HG03095 (cell line): ENCODE measurements around the gene TXLNB.
"Not testable (repeated sequence)": the region's sequence is repeated elsewhere in the genome, so short reads cannot be mapped to it uniquely, and the experiment has no call there.

ENCODE experiments used
- ATAC-seq: cut with Tn5 transposase; IDR thresholded peaks from one replicate; pipeline ENCODE4 v1.9.1; 2021; ENCODE audit warnings: moderate library complexity; ENCODE audit not compliant: unreplicated experiment

TXLNB gene

GRCh38 chr6:139240161-139241010 is 51.4 kb downstream of the TXLNB start:
- ATAC-seq, result no peak

GRCh38 chr6:139239064-139239463 is 52.7 kb downstream of the TXLNB start:
- ATAC-seq, result no peak

- no peak for ATAC-seq
Observed at GRCh38 chr6:139236105-139236504, 55.7 kb downstream of the TXLNB start.

DNA sequence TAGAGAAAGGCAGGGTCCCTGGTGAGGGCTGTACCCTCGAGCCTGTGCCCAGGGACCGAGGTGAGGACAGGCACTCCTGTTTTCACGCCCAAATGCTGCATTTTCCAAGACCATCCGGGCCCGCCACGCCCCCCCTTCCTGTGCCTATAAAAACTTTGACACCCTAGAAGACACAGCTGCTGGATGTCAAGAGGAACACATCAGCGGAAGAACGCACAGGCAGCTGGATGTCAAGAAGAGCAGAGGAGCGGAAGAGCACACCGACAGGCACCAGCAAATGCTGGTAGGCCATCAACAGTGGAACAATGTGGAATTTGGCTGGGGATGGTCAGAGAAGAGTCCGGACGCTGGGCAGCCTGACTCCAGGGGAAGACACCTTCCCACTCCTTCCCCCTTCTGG is 56.1 kb downstream of the TXLNB start:
- no peak for ATAC-seq

- not testable (repeated sequence) for ATAC-seq
Observed at GRCh38 chr6:139234193-139234592, 57.6 kb downstream of the TXLNB start.

GRCh38 chr6:139231206-139231605 is 60.6 kb downstream of the TXLNB start:
- no peak for ATAC-seq

DNA sequence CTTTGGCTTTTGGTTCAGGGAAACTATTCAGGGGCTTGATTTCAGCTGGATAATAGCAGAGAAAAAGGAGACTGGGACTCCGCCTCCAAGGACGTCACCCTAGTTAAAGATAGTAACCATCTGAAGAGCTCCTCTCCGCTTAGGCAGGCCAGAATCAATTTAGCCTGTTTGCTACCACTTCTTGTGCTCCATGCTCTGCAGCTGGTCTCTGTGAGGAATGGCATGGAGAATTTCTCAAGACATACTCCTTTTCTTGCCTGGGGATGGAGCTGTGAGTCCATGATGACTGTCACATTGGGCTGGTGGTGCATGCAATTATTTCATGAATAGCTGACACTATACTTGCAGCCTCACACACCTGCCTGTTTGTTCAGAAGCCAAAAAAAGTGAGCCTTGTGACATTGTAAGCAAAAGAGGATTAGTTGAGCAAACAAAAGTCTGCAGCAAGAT is 61.4 kb downstream of the TXLNB start:
- ATAC-seq, result no peak

DNA sequence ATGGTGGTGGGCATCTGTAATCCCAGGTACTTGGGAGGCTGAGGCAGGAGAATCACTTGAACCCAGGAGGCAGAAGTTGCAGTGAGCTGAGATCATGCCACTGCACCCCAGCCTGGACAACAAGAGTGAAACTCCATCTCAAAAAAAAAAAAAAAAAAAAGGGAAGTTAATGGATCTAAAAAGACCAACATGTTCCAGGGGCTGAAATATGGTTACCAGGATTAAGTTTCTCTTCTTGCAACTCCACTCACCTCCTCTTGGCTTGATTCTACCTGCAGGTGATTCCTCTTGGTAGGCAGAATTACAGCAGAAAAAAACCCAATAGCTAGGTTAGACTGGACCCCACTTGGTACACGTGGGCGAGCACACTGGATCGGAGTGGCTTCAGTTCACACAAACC is 63.4 kb downstream of the TXLNB start:
- ATAC-seq, result not testable (repeated sequence)

DNA sequence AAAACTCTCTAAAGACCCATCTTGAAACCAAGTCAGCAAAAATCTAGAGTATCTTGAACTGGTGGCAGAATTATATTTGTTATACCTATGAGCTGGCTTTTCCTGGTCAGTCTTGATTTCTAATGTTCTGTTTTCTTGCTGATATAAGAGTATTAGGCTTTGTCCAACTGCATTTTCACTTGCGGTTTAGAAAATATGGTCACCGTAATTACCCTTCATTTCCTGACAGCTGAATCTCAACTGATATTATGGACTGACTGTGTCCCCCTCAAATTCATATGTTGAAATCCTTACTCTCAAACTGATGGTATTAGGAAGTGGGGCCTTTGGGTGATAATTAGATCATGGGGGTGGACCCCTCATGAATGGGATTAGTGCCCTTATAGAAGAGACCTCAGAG is 72.1 kb downstream of the TXLNB start:
- no peak for ATAC-seq

GRCh38 chr6:139219271-139219729 is 72.5 kb downstream of the TXLNB start:
- ATAC-seq, result peak; percentile 100

GRCh38 chr6:139212460-139212859 is 79.3 kb downstream of the TXLNB start:
- ATAC-seq, result not testable (repeated sequence)

DNA sequence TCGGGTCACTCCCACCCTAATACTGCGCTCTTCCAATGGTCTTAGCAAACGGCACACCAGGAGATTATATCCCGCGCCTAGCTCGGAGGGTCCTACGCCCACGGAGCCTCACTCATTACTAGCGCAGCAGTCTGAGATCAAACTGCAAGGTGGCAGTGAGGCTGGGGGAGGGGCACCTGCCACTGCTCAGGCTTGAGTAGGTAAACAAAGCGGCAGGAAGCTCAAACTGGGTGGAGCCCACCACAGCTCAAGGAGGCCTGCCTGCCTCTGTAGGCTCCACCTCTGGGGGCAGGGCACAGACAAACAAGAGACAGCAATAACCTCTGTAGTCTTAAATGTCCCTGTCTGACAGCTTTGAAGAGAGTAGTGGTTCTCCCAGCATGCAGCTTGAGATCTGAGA is 81.0 kb downstream of the TXLNB start:
- ATAC-seq, result not testable (repeated sequence)

GRCh38 chr6:139205843-139206242 is 86.0 kb downstream of the TXLNB start:
- no peak for ATAC-seq

- no peak for ATAC-seq
Observed at GRCh38 chr6:139204978-139205377, 86.8 kb downstream of the TXLNB start.

- ATAC-seq, result no peak
Observed at GRCh38 chr6:139201378-139201777, 90.4 kb downstream of the TXLNB start.

- no peak for ATAC-seq
Observed at GRCh38 chr6:139198529-139199288, 93.1 kb downstream of the TXLNB start.

- no peak for ATAC-seq
Observed at GRCh38 chr6:139194740-139195139, 97.1 kb downstream of the TXLNB start.
